ENCODE measurements around the gene CRIP3. TPM values are rescaled to one million over a fixed set of nuclear protein-coding genes. Genes with fewer than 3 reads are reported as not detected.
A peak's percentile ranks its signal among the peaks of the same experiment; 100 is the strongest.

The CRIP3 gene
- total and polyA plus RNA-seq, 2 of the 13 experiments (the other 11 are each of a cell fraction or from before 2014, with no cell fraction given) = 6.3 to 9.3 TPM

DNA sequence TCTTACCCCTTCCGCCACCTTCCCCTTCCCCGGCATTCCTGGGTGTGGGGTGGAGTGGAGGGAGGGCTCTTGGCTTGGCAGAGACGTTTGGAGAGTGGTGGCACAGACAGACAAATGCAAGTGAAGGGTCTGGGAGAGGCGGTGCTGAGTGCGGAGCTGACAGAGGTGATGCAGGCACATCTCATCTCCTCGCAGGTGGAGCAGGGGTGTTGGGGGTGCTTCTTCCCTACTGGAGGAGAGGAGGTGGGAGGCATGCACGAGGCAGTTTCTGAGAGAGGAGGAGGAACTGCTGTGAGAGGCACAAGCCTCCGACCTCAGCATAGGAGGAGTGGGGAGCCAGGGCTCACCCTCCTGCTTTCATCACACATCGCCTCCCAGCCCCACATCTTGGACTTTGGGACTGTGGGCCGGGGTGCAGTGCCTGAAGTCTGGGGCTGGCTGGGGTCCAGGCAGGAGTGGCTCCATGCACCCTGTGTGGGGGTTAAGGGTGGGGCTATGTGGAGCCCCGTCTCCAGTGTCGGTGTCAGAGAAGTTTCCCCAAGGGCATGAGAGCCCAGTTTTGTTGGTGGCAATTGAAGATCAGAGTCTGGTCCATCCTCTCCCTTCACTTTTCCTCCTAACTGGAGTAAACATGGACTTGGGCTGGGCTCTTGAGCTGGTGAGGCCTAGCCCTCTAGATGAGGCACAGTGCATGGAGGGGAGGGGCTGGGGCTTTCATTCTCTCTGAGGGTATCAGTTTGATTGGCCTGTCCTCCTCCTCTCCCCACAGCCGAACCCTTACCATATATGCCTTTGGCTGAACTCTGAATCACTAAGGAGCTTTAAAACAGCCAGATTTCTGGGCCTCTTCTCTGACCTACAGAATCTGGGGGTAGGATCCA, 30.7 kb downstream of the CRIP3 start (continued):
- TF ChIP-seq, protein P1, sequence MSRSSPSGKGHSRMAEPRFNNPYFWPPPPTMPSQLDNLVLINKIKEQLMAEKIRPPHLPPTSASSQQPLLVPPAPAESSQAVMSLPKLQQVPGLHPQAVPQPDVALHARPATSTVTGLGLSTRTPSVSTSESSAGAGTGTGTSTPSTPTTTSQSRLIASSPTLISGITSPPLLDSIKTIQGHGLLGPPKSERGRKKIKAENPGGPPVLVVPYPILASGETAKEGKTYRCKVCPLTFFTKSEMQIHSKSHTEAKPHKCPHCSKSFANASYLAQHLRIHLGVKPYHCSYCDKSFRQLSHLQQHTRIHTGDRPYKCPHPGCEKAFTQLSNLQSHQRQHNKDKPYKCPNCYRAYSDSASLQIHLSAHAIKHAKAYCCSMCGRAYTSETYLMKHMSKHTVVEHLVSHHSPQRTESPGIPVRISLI (CRISPR knock-in tag; IDR thresholded peaks at IDR 0.05; ENCODE audit: borderline replicate concordance) = 0 out of 2 replicates have a peak, but pooled peaks have one; percentile 28
- TF ChIP-seq ZFP82 (CRISPR knock-in tag; IDR thresholded peaks at IDR 0.05; ENCODE audit: borderline replicate concordance) (0 out of 2 replicates have a peak, but pooled peaks have one; percentile 71), ZSCAN25 (CRISPR knock-in tag; IDR thresholded peaks at IDR 0.05) (peak; percentile 88; the same call in 1 of the 2 replicates), ZNF253 (CRISPR knock-in tag; IDR thresholded peaks at IDR 0.05; ENCODE audit: borderline replicate concordance) (0 out of 2 replicates have a peak, but pooled peaks have one; percentile 77), POLR2AphosphoS5 (IDR thresholded peaks at IDR 0.05; ENCODE audit: low read depth, low read length) (peak; percentile 39; the same call in 1 of the 2 replicates), ZNF713 (CRISPR knock-in tag; IDR thresholded peaks at IDR 0.05) (0 out of 2 replicates have a peak, but pooled peaks have one; percentile 46), ZC3H13 (CRISPR knock-in tag; IDR thresholded peaks at IDR 0.05) (no peak; the same call in 1 of the 2 replicates), ZSCAN9 (CRISPR knock-in tag; IDR thresholded peaks at IDR 0.05; ENCODE audit: borderline replicate concordance) (peak; percentile 70; the same call in 1 of the 2 replicates), NR2F6 (IDR thresholded peaks at IDR 0.05) (peak; percentile 37; the same call in 1 of the 2 replicates), NR2F6 (CRISPR knock-in tag; IDR thresholded peaks at IDR 0.05) (no peak), TAF15 (IDR thresholded peaks at IDR 0.05; ENCODE audit: low read depth, low read length, poor library complexity, severe bottlenecking) (no peak), MED1 (CRISPR knock-in tag; IDR thresholded peaks at IDR 0.05) (peak; percentile 85), RBM39 (IDR thresholded peaks at IDR 0.05; ENCODE audit: low read depth, low read length, poor library complexity, severe bottlenecking) (no peak)
- TF ChIP-seq, protein P2, sequence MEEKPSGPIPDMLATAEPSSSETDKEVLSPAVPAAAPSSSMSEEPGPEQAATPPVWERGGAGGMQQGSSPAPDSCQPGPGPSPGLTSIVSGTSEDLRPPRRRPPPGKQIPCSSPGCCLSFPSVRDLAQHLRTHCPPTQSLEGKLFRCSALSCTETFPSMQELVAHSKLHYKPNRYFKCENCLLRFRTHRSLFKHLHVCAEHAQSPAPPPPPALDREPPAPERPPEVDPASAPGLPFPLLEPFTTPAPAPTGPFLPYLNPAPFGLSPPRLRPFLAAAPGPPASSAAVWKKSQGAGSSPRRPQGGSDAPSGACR (CRISPR knock-in tag; IDR thresholded peaks at IDR 0.05) = peak; percentile 81
- TF ChIP-seq, protein P3, sequence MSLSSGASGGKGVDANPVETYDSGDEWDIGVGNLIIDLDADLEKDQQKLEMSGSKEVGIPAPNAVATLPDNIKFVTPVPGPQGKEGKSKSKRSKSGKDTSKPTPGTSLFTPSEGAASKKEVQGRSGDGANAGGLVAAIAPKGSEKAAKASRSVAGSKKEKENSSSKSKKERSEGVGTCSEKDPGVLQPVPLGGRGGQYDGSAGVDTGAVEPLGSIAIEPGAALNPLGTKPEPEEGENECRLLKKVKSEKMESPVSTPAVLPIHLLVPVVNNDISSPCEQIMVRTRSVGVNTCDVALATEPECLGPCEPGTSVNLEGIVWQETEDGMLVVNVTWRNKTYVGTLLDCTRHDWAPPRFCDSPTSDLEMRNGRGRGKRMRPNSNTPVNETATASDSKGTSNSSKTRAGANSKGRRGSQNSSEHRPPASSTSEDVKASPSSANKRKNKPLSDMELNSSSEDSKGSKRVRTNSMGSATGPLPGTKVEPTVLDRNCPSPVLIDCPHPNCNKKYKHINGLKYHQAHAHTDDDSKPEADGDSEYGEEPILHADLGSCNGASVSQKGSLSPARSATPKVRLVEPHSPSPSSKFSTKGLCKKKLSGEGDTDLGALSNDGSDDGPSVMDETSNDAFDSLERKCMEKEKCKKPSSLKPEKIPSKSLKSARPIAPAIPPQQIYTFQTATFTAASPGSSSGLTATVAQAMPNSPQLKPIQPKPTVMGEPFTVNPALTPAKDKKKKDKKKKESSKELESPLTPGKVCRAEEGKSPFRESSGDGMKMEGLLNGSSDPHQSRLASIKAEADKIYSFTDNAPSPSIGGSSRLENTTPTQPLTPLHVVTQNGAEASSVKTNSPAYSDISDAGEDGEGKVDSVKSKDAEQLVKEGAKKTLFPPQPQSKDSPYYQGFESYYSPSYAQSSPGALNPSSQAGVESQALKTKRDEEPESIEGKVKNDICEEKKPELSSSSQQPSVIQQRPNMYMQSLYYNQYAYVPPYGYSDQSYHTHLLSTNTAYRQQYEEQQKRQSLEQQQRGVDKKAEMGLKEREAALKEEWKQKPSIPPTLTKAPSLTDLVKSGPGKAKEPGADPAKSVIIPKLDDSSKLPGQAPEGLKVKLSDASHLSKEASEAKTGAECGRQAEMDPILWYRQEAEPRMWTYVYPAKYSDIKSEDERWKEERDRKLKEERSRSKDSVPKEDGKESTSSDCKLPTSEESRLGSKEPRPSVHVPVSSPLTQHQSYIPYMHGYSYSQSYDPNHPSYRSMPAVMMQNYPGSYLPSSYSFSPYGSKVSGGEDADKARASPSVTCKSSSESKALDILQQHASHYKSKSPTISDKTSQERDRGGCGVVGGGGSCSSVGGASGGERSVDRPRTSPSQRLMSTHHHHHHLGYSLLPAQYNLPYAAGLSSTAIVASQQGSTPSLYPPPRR (CRISPR knock-in tag; IDR thresholded peaks at IDR 0.05; ENCODE audit: borderline replicate concordance) = peak; percentile 72
- TF ChIP-seq, protein P4, sequence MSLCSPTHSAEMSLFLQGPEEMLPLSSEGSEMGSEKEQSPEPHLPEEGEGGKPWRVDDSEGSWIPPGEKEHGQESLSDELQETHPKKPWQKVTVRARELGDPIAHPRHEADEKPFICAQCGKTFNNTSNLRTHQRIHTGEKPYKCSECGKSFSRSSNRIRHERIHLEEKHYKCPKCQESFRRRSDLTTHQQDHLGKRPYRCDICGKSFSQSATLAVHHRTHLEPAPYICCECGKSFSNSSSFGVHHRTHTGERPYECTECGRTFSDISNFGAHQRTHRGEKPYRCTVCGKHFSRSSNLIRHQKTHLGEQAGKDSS (CRISPR knock-in tag; IDR thresholded peaks at IDR 0.05; ENCODE audit: borderline replicate concordance, low read depth) = no peak
- TF ChIP-seq, protein P5, sequence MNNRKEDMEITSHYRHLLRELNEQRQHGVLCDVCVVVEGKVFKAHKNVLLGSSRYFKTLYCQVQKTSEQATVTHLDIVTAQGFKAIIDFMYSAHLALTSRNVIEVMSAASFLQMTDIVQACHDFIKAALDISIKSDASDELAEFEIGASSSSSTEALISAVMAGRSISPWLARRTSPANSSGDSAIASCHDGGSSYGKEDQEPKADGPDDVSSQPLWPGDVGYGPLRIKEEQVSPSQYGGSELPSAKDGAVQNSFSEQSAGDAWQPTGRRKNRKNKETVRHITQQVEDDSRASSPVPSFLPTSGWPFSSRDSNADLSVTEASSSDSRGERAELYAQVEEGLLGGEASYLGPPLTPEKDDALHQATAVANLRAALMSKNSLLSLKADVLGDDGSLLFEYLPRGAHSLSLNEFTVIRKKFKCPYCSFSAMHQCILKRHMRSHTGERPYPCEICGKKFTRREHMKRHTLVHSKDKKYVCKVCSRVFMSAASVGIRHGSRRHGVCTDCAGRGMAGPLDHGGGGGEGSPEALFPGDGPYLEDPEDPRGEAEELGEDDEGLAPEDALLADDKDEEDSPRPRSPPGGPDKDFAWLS (CRISPR knock-in tag; IDR thresholded peaks at IDR 0.05; ENCODE audit: borderline replicate concordance) = peak; percentile 94
